ENCODE measurements around the gene RNF166.
A peak's percentile ranks its signal among the peaks of the same experiment; 100 is the strongest.

DNA sequence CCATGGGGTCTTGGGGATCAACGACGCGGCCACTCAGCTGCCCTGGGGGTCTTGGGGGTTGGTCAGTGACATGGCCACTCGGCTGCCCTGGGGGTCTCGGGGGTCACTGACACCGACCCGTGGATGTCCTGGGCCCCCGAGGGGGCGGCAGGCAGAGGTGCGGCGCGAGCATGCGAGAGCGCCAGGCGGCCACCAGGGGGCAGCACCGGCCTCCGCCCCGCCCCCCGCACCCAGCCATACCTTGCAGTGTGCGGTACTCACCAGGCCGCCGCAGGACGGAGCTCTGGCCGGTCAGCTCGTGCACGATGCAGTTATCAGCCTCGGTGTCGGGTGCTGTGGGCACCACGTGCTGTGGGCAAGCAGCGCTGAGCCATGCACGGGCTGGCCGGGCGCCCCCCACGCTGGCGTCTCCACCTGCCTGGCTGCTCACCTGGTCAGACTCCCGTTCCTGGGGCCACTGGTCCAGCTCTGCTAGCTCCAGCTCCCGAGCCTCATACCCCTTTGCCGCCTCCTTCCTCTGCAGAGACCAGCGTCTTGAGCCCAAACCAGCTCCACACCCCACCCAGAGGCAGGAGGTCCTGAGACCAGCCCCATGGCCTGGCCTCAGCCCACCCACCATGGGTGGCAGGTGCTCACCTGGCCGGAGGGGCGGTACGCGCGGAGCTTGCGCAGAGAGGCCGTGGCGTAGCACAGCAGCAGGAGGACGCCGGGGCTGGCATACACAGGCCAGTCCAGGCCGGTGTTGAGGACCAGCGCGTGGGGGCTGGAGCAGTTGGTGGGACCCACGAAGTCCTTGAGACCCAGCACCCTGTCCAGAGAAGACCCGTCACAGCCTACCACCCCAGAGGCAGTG, 31.3 kb upstream of the RNF166 start:
- TF ChIP-seq, protein P1, sequence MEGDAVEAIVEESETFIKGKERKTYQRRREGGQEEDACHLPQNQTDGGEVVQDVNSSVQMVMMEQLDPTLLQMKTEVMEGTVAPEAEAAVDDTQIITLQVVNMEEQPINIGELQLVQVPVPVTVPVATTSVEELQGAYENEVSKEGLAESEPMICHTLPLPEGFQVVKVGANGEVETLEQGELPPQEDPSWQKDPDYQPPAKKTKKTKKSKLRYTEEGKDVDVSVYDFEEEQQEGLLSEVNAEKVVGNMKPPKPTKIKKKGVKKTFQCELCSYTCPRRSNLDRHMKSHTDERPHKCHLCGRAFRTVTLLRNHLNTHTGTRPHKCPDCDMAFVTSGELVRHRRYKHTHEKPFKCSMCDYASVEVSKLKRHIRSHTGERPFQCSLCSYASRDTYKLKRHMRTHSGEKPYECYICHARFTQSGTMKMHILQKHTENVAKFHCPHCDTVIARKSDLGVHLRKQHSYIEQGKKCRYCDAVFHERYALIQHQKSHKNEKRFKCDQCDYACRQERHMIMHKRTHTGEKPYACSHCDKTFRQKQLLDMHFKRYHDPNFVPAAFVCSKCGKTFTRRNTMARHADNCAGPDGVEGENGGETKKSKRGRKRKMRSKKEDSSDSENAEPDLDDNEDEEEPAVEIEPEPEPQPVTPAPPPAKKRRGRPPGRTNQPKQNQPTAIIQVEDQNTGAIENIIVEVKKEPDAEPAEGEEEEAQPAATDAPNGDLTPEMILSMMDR (IDR thresholded peaks at IDR 0.05): peak; percentile 95 to 99 (median 98)
- no peak for TF ChIP-seq POLR2A (IDR thresholded peaks at IDR 0.05)
